GM21423 (cell line): ENCODE data around the gene KIFC3.
"Not testable (repeated sequence)": the region's sequence is repeated elsewhere in the genome, so short reads cannot be mapped to it uniquely, and the experiment has no call there.

Experiments used
- ATAC-seq: cut with Tn5 transposase; IDR thresholded peaks from one replicate; pipeline ENCODE4 v1.9.1; 2021; ENCODE audit warnings: mild to moderate bottlenecking, moderate library complexity; ENCODE audit not compliant: unreplicated experiment

KIFC3 gene

GRCh38 chr16:57805176-57805575 is 2.9 kb upstream of the KIFC3 start:
- ATAC-seq = no peak

GRCh38 chr16:57804111-57804837 is 2.0 kb upstream of the KIFC3 start:
- ATAC-seq = no peak

- no peak for ATAC-seq
These were observed 1.1 kb upstream of the KIFC3 start for GRCh38 chr16:57803134-57803990.

- no peak for ATAC-seq
These were observed 416 bp downstream of the KIFC3 start for GRCh38 chr16:57801809-57802340.

- ATAC-seq = no peak
These were observed 1.0 kb downstream of the KIFC3 start for GRCh38 chr16:57801098-57801808.

- ATAC-seq = no peak
These were observed 1.8 kb downstream of the KIFC3 start for GRCh38 chr16:57800200-57801097.

- no peak for ATAC-seq
These were observed 2.6 kb downstream of the KIFC3 start for GRCh38 chr16:57799600-57800199.

- no peak for ATAC-seq
These were observed 3.2 kb downstream of the KIFC3 start for GRCh38 chr16:57798953-57799599.

GRCh38 chr16:57798267-57798810 is 4.0 kb downstream of the KIFC3 start:
- ATAC-seq = no peak

- no peak for ATAC-seq
These were observed 4.6 kb downstream of the KIFC3 start for GRCh38 chr16:57797526-57798266.

- no peak for ATAC-seq
These were observed 5.1 kb downstream of the KIFC3 start for GRCh38 chr16:57797216-57797525.

GRCh38 chr16:57796014-57796413 is 6.3 kb downstream of the KIFC3 start:
- not testable (repeated sequence) for ATAC-seq

- ATAC-seq = no peak
These were observed 6.8 kb downstream of the KIFC3 start for GRCh38 chr16:57795431-57795878.

- ATAC-seq = no peak
These were observed 7.4 kb downstream of the KIFC3 start for GRCh38 chr16:57794849-57795430.

GRCh38 chr16:57791893-57792461 is 10.3 kb downstream of the KIFC3 start:
- no peak for ATAC-seq

GRCh38 chr16:57791195-57791892 is 10.9 kb downstream of the KIFC3 start:
- no peak for ATAC-seq

- no peak for ATAC-seq
These were observed 13.3 kb downstream of the KIFC3 start for GRCh38 chr16:57788951-57789350.
